22Rv1 (cell line): ENCODE measurements around the gene PPM1G.

Source experiments
- H3K27ac ChIP-seq: fragments of 450-650 bp; 2 replicates; pipeline ENCODE4 v1.5.1; 2017
- ZFX ChIP-seq: fragments of 450-650 bp; IDR thresholded peaks from 2 replicates; pipeline ENCODE4 v1.6.1; 2017; ENCODE audit warnings: antibody characterized with exemption, borderline replicate concordance
- TF ChIP-seq, protein P1 (sequence below): fragments of 450-650 bp; IDR thresholded peaks from 2 replicates; pipeline ENCODE4 v1.5.1; 2017; ENCODE audit warnings: mild to moderate bottlenecking

Gene PPM1G

DNA sequence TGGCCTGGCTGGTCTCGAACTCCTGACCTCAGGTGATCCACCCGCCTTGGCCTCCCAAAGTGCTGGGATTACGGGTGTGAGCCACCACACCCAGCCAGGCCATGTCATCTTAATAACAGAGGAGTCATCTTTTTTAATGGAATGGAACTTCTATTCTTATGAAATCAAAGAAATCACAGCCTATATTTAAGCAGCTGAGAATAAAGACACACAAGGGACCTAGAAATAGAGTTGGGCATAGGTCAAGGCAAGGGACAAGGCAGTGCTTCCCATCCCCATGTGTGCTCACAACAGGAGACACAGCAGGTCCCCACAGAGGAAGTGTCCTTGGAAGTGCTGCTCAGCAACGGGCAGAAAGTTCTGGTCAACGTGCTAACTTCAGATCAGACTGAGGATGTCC, 35.8 kb downstream of the PPM1G start:
- no peak for TF ChIP-seq ZFX
- TF ChIP-seq, protein P1, sequence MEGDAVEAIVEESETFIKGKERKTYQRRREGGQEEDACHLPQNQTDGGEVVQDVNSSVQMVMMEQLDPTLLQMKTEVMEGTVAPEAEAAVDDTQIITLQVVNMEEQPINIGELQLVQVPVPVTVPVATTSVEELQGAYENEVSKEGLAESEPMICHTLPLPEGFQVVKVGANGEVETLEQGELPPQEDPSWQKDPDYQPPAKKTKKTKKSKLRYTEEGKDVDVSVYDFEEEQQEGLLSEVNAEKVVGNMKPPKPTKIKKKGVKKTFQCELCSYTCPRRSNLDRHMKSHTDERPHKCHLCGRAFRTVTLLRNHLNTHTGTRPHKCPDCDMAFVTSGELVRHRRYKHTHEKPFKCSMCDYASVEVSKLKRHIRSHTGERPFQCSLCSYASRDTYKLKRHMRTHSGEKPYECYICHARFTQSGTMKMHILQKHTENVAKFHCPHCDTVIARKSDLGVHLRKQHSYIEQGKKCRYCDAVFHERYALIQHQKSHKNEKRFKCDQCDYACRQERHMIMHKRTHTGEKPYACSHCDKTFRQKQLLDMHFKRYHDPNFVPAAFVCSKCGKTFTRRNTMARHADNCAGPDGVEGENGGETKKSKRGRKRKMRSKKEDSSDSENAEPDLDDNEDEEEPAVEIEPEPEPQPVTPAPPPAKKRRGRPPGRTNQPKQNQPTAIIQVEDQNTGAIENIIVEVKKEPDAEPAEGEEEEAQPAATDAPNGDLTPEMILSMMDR = no peak

DNA sequence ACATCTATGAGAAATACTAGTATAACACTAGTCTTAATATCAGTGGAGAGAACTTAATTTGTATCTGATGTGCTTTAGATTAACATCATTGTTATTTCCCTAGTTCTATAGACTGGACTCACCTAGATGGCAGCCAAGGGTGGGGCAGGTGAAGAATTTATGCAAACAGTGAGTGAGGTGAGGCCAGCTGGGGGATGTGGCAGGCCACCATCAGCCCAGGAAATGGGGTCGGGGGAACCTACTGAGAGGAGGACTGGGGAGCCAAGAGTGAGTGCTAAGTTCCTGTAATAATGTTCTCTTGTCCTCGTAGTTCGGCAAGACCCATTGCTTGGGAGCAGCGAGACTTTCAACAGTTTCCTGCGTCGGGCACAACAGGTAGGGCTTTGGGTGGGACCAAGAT, 36.5 kb downstream of the PPM1G start:
- peak overlapping the region; percentile 80 for H3K27ac ChIP-seq
- TF ChIP-seq, protein P1 = no peak
- TF ChIP-seq ZFX = no peak

More for the DNA sequence above, 35.8 kb downstream of the PPM1G start:
- 0 out of 2 replicates have a peak overlapping the region, but pooled peaks have one; percentile 80 for H3K27ac ChIP-seq

DNA sequence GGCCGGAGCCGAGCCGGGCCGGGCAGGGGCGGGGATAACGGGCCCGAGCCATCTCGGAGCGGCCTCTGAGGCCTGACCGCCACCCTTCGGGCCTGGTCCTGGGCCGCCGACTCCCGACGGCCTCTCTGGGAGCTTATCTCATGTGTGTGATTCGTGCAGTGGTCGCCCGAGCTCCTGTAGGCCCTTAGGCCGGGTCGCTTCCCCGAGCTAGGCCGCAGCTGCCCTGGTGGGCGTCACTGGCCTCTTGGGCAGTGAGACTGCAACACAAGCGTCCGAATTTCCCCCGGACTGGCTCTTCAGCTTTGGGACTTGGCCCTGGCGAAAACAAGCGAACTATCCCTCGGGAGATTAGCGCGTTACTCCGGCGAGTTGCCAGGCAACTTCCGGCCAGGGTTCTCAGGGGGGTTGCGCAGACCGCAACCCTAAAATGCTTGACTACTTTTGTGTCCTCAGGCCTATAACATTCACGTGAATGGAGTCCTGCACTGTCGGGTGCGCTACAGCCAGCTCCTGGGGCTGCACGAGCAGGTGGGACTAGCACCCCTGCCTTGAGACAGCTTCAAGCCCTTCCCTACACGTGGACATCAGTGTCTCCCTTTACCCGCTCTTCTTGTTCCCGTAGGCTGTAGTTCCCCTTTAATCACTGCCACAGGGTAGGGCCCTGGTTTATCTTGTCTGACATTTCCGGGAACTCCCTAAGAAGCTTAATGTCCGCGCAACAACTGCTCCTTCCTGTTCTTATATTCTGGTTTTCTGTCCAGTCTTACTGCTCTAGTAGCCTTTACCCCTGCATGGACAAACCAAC, 38.4 kb downstream of the PPM1G start:
- TF ChIP-seq, protein P1 = no peak
- peak; percentile 82; the same call in 1 of the 2 replicates for TF ChIP-seq ZFX
- H3K27ac ChIP-seq = peak overlapping the region; percentile 80

DNA sequence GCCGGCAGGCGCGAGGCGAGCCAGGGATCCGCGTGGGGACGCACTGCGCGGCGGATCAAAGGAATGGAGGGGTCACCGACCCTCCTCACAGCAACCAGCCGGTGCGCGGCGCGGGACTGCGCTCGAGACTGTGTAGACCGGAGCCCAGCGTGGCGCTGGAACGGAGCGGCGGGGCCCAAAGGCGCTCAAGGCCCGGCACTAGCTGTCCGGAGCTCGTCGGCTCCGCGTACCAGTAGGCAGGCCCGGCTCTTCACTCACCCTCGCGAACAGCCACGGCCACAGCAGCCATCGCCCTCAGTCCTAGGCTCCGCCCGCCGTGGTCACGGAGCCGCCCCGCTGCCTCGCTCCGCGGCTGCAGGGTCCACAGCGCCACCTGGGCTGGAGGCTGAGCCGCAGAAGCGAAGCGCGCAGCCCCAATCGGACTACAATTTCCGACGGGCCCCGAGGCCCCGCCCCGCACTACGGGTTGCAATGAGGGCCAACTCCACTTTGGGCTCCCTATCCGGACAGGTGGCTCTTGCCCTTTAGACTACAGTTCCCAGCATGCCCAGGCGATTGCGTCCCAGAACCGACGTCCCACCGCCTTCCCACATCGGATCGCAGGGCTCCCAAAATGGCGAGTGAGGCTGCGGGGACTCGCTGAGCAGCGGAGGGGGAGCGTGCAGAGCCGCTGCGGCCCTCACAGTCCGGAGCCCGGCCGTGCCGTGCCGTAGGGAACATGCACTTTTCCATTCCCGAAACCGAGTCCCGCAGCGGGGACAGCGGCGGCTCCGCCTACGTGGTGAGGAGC, 39.2 kb downstream of the PPM1G start, which contains the start of the genes EIF2B4 and SNX17:
Gene EIF2B4 (minus strand): TSS at position 313 of the 790 bp plus-strand sequence. CDS start 24 bp downstream, at position 289.
Gene SNX17 (plus strand): TSS at position 591 of the 790 bp plus-strand sequence. CDS start 128 bp downstream, at position 719.
- peak within 1 kb of the TSS; percentile 80 for H3K27ac ChIP-seq
- TF ChIP-seq, protein P1 = peak; percentile 95
- no peak for TF ChIP-seq ZFX

DNA sequence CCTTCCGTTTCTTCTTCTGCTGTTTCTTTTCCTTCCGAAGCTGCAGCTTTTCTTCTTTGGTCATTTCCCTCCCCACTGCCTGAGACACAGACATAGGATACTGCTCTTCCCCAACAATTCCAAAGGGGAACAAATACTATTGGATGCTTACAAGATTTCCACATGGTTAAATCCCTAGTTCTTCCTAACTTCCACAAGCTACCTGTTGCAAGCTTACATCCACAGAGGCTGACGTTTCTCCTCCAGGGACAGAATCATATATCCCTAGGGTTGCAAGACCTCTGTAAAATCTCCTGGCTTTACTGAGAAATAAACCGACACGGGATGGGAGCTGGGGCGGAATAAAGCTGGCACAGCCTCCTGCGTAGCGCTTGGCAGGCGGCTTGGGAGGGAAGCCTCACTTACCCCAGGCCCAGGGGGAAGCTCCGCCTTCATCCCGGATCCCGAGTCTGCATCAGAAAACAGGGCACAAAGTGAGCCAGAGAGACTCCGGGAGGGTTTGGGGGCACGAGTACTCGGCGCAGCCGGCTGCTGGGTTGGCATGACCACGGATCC, 39.8 kb downstream of the PPM1G start:
- TF ChIP-seq, protein P1 = no peak
- no peak for TF ChIP-seq ZFX
- peak overlapping the region; percentile 80 for H3K27ac ChIP-seq

DNA sequence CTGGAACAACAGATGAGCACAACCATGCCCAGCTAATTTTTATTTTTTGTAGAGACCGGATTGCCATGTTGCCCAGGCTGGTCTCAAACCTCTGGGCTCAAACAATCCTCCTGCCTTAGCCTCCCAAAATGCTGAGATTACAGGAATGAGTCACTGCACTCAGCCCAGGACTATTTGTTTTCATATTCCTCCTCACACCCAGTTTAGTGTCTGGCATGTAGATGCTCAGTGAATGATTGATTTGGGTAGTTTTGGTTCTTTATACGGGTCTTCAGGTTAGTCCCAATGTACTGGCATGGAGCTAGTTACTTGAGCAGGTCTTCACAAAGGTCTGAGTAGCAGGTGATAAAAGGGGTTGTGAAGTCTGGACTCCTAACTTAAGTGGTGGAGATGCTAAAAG, 45.5 kb downstream of the PPM1G start:
- no peak for TF ChIP-seq ZFX
- TF ChIP-seq, protein P1 = no peak
- peak overlapping the region; percentile 20; the same call in 1 of the 2 replicates for H3K27ac ChIP-seq
